Measurements from ENCODE around the gene TUBB1.

The TUBB1 gene

DNA sequence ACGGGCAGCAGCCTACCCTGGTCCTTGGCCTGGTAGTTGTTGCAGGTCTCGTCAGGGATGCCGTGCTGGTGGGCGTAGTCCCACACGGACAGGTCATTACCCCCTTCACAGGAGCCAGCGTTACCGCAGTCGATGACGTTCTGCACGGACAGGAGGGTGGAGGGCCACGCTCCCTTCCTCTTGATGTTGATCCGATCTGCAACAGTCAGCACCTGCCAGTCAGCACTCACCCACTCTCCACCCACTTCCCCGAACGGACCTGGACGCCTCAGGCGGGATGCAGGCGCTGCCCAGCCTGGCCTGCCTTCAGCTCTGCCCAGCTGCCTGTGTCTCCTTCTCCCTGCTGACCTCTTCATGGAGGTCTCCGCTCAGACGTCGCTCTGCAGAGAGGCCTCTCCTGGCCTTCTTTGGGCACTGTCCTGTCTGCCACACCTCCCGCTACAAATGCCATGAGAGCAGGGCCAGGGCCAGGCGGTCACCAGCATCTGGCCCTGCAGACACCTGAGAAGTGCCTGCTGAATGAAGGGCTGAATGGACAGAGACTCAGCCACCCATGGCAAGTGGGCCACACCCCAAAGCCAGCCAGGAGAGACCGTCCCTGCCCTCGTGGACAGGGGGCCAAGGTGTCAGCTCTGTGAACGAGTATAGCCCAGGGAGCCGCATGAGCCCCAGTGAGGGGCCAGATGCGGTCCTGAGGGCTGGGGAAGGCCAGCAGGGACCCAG is 17.6 kb upstream of the TUBB1 start:
- DNase-seq (ENCODE audit: low read depth in 1 of 2, low spot score in 1 of 2) = no peak
- H3K27ac ChIP-seq (replicated peaks) = no peak overlapping the region
- TF ChIP-seq SPI1 (IDR thresholded peaks at IDR 0.05; ENCODE audit: borderline replicate concordance, low read depth) (no peak), GABPA (IDR thresholded peaks at IDR 0.05; ENCODE audit: low read depth) (no peak), POLR2AphosphoS5 (IDR thresholded peaks at IDR 0.05; ENCODE audit: low read depth) (no peak)
- TF ChIP-seq, protein P1, sequence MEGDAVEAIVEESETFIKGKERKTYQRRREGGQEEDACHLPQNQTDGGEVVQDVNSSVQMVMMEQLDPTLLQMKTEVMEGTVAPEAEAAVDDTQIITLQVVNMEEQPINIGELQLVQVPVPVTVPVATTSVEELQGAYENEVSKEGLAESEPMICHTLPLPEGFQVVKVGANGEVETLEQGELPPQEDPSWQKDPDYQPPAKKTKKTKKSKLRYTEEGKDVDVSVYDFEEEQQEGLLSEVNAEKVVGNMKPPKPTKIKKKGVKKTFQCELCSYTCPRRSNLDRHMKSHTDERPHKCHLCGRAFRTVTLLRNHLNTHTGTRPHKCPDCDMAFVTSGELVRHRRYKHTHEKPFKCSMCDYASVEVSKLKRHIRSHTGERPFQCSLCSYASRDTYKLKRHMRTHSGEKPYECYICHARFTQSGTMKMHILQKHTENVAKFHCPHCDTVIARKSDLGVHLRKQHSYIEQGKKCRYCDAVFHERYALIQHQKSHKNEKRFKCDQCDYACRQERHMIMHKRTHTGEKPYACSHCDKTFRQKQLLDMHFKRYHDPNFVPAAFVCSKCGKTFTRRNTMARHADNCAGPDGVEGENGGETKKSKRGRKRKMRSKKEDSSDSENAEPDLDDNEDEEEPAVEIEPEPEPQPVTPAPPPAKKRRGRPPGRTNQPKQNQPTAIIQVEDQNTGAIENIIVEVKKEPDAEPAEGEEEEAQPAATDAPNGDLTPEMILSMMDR (IDR thresholded peaks at IDR 0.05; ENCODE audit: insufficient read depth, low read length) = no peak
- TF ChIP-seq, protein P2, sequence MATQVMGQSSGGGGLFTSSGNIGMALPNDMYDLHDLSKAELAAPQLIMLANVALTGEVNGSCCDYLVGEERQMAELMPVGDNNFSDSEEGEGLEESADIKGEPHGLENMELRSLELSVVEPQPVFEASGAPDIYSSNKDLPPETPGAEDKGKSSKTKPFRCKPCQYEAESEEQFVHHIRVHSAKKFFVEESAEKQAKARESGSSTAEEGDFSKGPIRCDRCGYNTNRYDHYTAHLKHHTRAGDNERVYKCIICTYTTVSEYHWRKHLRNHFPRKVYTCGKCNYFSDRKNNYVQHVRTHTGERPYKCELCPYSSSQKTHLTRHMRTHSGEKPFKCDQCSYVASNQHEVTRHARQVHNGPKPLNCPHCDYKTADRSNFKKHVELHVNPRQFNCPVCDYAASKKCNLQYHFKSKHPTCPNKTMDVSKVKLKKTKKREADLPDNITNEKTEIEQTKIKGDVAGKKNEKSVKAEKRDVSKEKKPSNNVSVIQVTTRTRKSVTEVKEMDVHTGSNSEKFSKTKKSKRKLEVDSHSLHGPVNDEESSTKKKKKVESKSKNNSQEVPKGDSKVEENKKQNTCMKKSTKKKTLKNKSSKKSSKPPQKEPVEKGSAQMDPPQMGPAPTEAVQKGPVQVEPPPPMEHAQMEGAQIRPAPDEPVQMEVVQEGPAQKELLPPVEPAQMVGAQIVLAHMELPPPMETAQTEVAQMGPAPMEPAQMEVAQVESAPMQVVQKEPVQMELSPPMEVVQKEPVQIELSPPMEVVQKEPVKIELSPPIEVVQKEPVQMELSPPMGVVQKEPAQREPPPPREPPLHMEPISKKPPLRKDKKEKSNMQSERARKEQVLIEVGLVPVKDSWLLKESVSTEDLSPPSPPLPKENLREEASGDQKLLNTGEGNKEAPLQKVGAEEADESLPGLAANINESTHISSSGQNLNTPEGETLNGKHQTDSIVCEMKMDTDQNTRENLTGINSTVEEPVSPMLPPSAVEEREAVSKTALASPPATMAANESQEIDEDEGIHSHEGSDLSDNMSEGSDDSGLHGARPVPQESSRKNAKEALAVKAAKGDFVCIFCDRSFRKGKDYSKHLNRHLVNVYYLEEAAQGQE (IDR thresholded peaks at IDR 0.05; ENCODE audit: insufficient replicate concordance, low read depth) = no peak
- H3K27me3 ChIP-seq (ENCODE audit: insufficient read depth, poor library complexity, severe bottlenecking) = no peaks in the 10 kb centered on the region
- no peak overlapping the region for H3K4me3 ChIP-seq (replicated peaks; ENCODE audit: insufficient read depth, low read length)

DNA sequence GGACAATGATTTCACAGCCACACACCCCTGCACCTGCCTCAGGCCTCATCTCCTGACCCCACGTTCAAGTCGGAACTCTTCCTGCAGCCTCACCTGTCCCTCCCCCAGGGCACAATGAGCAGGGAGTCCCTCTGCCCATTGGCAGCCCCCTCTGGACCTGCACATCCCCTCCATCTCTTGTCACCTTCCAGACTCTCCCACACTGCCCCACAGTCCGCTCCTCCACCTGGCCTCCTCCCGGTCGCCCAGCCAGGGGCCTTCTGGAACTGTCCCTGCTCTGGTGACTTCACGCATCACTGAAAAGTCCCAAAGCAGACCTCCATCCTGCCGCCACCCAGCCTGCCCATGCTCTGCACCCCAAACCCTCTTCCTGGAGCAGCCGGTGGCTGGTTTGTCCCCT is 16.8 kb upstream of the TUBB1 start:
- DNase-seq (ENCODE audit: low read depth in 1 of 2, low spot score in 1 of 2) = no peak
- TF ChIP-seq SPI1 (IDR thresholded peaks at IDR 0.05; ENCODE audit: borderline replicate concordance, low read depth) (no peak), GABPA (IDR thresholded peaks at IDR 0.05; ENCODE audit: low read depth) (no peak), POLR2AphosphoS5 (IDR thresholded peaks at IDR 0.05; ENCODE audit: low read depth) (no peak)
- TF ChIP-seq, protein P2 (IDR thresholded peaks at IDR 0.05; ENCODE audit: insufficient replicate concordance, low read depth) = no peak
- TF ChIP-seq, protein P1 (IDR thresholded peaks at IDR 0.05; ENCODE audit: insufficient read depth, low read length) = no peak
- H3K4me3 ChIP-seq (replicated peaks; ENCODE audit: insufficient read depth, low read length) = no peak overlapping the region
- no peak overlapping the region for H3K27ac ChIP-seq (replicated peaks)
- no peaks in the 10 kb centered on the region for H3K27me3 ChIP-seq (ENCODE audit: insufficient read depth, poor library complexity, severe bottlenecking)

DNA sequence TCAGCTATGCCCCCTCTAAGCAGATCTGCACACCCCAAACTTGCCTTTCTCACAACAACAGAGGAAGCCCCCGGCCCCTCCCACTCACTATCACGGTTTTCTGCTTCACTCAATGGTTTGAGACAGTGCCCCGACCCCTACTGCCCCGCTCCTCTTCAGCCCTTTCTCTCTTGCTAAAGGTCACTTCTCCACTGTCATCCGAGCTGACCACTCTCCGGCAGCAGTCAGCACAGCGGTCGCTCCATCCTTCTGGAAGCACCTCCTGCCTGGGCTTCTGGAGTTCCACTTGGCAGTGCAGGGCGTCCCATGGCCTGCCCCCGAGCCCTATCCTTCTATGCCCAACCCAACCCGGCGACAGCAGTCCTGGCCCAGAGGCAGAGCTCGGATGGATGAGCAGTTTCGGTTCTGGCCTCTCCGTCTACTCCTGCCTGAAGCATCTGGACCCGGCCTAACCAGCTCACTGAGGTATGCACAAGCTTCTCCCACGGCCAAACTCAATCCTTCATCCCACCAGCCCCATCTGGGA is 16.3 kb upstream of the TUBB1 start:
- no peak overlapping the region for H3K27ac ChIP-seq (replicated peaks)

More for the DNA sequence above, 16.3 kb upstream of the TUBB1 start:
- Histone ChIP-seq H3K27me3 (ENCODE audit: insufficient read depth, poor library complexity, severe bottlenecking) (no peaks in the 10 kb centered on the region), H3K4me3 (replicated peaks; ENCODE audit: insufficient read depth, low read length) (no peak overlapping the region)
- DNase-seq (ENCODE audit: low read depth in 1 of 2, low spot score in 1 of 2) = no peak
- TF ChIP-seq POLR2AphosphoS5 (IDR thresholded peaks at IDR 0.05; ENCODE audit: low read depth) (no peak), GABPA (IDR thresholded peaks at IDR 0.05; ENCODE audit: low read depth) (no peak), SPI1 (IDR thresholded peaks at IDR 0.05; ENCODE audit: borderline replicate concordance, low read depth) (no peak)
- TF ChIP-seq, protein P1 (IDR thresholded peaks at IDR 0.05; ENCODE audit: insufficient read depth, low read length) = no peak

All from HL-60 (cell line).